ENCODE measurements around the gene RNF213.

- TF ChIP-seq CTCF (IDR thresholded peaks at IDR 0.05; ENCODE audit: low read depth, low read length) (no peak), EZH2phosphoT487 (IDR thresholded peaks at IDR 0.05; ENCODE audit: low read depth) (no peak)
These were observed 137.0 kb downstream of the RNF213 start for GRCh38 chr17:80397686-80398085.

All from OCI-LY3 (cell line).